GM21576 (cell line): ENCODE results near the gene ANTXR2.
"Not testable (repeated sequence)": the region's sequence is repeated elsewhere in the genome, so short reads cannot be mapped to it uniquely, and the experiment has no call there.

Source experiments
- ATAC-seq: cut with Tn5 transposase; IDR thresholded peaks from one replicate; pipeline ENCODE4 v1.9.1; 2021; ENCODE audit warnings: mild to moderate bottlenecking, moderate library complexity; ENCODE audit not compliant: unreplicated experiment

ANTXR2 gene

DNA sequence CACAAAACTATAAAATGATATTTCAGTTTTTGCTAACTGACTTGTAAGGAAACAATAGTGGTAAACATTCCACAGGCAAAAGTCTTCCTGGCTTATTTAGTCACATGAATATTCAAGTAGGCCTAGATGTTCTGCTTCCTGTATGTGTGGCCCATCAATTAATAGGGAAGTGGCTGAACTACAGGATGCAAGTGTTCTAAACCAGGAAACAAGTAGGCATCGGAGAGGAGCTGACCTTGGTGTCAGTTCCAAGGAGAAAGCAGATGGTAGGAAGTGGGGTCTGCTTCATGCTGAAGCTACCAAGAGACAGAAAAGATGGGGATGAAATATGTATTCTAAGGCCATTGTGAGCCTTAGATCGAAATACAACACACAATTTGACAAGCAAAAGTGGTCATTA, 149.7 kb downstream of the ANTXR2 start:
- no peak for ATAC-seq

DNA sequence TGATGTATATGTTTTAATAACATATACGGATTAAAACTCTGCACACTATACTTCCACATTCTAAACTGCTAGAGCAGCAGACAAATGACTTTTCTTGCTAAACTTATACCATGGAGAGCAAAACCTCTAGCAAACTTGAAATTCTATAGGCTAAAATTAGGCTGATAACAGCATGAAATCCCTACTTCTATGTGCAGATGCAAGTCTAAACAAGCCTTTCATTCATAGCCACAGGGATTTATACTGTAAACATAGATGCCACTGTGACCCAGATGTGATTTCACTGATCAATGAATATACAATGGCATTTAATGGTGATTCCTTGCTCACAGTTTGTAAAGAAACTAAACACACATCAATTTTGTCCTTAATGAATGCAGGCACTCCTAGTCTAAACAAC, 151.0 kb downstream of the ANTXR2 start:
- no peak for ATAC-seq

DNA sequence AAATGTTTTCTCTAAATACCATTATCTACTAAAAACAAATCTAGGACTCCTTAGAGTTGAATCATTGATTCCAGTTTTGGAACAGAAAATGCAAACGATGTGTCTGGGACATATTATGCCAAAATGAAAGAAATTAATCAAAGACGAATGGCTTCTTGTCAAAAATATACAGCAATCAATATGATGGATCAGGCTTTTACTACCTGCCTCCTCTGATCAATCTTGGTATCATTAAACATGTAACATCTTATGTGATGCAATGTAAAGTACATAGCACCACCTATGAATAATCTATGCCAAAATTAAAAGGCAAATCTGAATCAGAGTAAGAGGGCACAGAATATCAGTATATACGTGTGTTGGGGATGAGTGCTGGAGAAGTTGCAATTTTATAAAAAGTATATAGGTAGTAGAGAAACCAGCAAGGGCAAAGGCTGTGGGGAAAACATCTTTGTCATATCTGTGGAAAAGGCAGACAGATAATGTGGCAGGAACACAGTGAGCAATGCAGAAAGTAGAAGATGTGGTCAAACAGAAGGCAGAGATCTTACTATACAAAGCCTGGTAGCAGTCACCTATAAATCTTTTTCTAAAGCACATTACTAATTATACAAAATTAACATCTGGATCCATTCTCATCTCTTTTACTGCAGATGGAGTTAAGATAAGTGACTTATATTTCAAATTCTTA, 152.7 kb downstream of the ANTXR2 start:
- ATAC-seq = no peak

DNA sequence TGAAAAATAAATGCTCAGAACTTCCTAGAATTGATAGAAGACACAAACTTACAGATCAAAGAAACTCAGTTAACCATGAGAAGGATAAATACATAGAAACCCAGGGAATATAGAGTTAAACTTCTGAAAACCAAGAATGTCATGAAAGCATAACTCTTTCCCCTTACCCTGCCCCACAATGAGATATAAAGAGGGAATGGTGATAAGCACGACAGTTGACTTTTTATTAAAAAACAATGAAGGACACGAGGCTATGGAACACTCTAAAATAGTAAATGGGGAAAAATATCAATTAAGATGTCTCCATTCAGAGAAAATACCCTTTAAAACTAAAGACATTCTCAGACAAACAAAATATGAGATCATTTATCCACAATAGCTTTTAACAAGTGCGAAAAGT, 154.7 kb downstream of the ANTXR2 start:
- no peak for ATAC-seq

DNA sequence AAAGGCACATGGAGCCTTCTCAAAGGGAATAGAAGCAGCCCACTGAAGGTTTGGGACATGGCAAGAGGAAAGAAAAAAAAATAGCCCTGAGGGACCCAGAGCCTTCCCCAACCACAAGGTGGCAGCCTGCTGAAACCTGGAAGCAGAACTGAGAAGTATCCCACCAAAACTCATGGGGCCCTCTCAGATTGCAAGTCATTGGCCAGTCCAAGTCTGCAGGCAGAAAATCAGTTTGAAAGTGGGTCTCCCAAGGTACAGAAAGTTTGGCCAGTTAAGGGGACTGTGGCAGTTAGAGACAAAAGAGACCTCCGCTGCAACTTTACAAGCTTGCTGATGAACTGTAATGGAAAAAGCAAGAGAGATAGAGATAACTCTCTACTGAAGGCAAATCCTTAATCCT, 155.8 kb downstream of the ANTXR2 start:
- peak; percentile 93 for ATAC-seq

DNA sequence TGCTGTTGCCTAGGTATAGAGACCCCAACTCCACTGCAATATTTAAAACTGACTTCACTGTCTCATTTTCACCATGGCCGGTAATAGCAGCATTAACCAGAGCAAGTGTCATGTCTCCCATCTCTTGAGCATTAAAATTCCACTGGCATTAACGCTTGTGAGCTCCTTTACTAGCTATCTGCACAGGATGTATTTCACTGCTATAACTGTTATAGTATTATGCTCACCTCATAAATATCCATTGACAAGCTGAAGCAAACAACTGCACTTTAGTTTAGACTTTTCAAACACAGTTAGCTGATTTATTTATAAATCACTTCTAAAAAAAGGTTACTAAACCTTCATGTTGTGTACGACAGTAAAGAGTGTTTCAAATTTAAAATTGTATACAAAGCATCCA, 157.8 kb downstream of the ANTXR2 start:
- no peak for ATAC-seq

DNA sequence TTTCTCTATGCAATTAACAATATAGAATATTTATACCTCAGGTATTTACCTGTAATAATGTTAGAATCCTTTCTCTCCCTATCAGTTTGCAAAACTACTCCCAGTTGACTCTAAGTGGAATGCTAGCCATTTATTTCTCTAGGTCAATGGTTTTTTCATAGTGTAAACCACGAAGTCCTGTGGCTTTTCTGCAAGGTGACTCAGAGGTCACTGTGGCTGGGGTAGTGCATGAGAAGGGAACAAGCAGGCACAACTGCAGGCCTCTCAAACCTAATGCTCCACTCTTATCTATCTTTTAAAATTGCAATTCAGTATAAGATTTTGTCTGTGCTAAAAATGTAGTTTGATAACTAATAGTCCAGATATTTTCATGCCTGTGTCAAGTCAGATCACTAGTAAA, 159.4 kb downstream of the ANTXR2 start:
- ATAC-seq = no peak

DNA sequence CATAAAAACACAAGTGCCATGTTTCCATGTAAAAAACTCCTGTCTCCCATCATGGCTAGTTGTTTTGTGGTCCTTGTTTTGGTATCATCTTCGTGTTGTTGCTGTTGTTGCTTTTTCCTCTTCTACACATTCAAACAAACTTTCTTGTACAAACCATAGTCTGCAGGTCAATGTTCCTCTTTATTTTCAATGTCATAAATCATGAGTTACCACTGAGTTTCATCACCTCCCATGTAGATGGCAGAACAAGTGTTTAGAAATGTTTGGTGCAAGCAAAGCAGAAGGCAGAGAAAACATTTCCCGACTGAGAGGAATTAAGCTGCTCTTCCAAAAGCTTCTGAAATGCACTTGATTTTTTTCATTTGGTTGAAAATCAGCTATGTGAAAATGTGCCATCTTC, 166.0 kb downstream of the ANTXR2 start:
- ATAC-seq = no peak

DNA sequence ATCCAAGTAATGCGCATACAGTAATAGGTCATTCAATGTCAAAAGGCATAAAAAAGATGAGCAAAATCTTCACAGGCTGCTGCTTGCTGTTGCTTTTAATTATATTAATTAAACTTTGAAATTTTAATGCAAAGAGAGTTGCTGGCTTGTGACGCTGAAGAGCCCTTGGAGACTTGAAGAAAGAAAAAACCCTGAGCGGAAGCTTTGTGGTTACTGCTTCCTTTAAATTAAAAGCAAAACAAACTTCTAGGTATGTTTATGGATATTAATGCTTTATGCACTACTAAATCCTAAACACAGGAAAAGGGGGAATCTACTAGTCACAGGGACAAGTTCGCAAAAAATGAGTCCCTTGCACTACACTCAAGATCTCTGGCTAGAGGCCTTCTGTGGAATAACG, 166.7 kb downstream of the ANTXR2 start:
- no peak for ATAC-seq

DNA sequence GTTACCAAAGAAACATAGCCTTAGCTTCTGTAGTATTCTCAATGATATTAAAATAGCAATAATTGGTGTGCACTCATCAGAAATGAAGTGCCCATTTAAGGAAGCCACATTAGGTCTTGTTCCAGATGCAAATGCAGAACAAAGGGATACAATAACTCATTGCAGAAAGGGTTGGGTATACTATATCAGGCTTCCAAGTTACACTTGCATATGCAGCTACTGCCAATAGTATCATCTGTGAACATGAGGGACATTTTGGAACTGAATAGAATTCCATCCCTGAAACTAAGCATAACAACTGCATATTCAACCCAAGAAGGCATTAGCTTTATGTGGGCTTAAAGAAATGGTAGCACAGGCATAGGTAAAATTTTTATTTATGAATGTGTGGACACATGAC, 167.8 kb downstream of the ANTXR2 start:
- no peak for ATAC-seq

DNA sequence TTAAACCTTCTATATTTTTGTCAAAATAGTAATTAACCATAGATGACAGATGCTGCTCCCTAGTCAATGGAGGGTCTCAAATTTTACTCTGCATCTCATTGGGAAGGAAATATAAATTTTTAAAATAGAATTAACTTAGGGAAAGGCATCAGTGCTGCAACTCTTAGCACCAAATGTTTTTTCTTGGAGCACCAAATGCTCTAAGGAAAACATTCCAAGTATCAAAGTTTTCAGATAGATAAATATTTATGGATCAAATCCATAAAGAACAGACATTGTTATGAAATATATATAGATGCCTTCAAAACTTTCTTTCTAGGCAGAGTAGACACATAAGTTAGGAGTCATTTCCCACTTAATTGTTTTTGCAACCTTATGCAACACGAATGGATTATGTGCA, 168.7 kb downstream of the ANTXR2 start:
- ATAC-seq = no peak

DNA sequence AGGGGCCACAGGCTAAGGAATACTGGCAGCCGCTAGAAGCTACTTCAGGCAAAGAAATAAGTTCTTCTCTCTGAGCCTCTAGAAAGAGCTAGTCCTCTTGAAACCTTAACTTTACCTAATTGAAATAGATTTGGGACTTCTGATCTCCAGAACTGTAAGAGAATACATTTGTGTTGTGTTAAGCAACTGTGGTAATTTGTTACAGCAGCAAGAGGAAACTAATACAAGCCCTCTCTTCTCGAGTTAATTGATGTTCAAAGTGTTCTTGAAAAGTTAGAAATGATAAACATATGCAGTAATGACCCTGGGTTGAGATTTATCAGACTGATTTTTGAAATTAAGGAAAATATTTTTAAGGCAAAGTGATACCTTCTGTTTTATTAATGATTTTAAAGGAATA, 172.8 kb downstream of the ANTXR2 start:
- ATAC-seq = no peak

DNA sequence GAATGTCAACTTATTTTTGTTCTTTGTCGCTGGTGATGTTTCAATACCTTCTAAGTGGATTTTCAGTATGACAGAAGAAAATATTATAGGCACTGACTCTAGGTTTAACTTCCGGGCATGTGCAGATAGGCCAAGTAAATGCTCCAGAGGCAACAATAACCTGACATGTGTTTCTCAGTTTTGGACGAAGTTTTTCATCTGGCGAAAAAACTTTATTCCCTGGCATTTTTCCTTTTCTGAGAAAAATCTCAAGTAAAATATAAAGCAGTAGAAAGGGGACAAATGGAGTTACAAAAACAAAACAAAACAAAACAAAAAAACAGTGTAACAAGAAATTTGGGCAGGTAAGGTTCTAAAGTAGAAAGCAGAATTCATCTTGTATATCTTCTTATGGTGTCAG, 173.5 kb downstream of the ANTXR2 start:
- ATAC-seq = no peak

DNA sequence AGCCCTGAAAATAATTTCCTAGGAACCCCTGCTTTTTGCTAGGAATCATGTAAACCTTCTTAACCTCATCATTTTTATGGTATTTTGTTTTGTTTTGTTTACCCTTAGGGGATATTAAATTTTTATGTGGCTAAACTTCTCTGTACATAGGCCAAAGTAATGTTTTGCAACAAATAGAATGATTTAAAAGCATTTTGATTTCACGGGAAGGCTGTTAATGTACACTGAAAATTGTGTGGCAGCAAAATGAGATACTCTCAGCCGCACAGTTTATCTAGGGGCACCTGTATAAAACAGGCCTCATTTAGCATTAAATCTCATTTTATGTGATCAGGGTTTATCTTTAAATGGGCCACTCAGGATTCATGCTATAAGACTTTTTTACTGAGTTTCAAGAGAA, 175.0 kb downstream of the ANTXR2 start:
- no peak for ATAC-seq

DNA sequence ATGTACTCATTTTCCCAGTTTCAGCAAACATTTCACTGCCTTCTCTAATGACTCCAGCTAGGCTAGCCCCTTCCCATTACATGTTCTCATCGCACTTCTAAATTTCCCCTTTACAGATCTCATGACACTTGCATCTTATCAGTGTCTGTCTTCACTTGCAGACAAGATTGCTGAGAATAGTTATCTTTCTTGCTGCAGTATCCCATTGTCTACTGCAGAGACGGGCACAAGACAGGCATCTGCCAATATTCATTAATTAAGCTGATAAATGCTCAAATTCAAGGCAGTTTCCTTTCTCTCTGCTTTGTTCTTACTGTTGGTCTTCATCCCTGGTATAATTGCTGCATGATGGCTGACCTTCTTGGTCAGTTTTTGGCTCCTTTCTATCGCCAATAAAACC, 175.9 kb downstream of the ANTXR2 start:
- no peak for ATAC-seq

DNA sequence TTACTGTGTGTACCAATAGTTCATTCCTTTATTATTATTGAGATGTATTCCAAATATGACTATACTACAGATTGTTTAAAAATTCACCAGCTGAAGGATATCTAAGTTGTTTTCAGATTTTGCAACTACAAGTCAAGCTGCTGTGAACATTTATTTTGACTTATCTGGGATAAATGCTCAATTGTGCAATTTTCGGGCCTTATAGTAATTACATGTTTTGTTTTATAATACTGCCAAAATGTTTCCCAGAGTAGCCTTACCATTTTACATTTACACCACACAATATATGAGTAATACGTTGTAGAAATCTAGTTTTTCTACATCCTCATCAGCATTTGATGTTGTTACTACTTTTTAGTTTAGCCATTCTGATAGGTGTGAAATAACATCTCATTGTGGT, 179.6 kb downstream of the ANTXR2 start:
- no peak for ATAC-seq

DNA sequence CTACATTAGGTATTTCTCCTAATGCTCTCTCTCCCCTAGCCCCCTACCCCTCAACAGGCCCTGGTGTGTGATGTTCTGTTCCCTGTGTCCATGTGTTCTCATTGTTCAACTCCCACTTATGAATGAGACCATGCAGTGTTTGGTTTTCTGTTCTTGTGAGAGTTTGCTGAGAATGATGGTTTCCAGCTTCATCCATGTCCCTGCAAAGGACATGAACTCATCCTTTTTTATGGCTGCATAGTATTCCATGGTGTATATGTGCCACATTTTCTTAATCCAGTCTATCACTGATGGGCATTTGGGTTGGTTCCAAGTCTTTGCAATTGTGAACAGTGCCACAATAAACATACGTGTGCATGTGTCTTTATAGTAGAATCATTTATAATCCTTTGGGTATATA, 184.0 kb downstream of the ANTXR2 start:
- not testable (repeated sequence) for ATAC-seq

DNA sequence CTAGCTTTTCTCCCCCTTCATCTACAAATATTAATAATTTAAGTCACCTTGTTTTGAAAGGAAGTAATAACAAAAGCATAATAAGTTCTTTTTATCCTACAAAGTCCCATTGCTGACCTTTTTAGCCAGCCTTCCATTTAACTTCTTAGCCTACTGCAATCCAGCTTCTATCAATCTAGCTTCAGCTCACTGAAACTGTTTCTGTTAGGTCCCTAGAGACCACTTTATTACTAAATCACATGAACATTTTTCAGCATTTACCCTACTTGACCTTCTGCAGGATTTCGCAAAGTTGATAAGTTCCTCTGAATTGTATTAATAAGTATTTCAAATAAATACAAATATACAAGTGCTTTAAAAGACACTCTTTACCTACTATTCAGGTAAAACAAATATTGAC, 186.5 kb downstream of the ANTXR2 start:
- ATAC-seq = no peak

DNA sequence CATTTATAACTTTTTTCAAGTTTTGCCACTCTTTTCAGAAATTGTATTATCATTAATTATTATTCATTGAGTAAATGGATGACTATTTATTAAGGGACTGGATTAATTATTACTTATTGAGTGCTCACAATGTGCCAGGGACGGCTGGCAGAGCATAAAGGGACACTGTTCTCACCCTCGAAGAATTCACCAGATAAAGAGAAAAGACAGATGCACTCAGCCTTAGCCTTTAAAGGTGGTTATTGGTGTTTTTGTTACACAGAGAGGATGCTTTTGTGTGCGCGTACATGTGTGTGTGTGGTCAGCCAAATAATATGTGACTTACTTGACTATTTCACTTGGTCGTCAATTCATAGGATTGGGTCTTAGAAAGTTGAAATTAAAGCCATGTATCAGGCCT, 187.0 kb downstream of the ANTXR2 start:
- no peak for ATAC-seq

DNA sequence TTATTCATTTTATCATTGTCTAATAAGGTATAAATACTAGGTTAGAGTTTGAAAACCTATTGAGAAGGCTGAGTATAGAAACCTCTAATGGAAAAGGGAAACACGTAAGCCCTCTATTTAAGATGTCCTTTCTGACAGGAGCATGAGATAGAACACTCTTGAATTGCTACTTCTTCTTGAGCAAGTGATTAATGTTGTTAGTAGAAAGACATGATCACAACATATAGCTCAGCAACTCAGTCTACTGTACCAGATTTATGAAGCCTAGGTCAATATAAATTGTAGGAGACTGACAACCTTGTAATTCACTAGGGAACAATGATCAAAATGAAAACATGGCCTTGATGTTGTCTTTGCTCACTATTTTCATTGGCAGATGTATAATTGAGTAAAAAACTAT, 189.7 kb downstream of the ANTXR2 start:
- ATAC-seq = no peak

DNA sequence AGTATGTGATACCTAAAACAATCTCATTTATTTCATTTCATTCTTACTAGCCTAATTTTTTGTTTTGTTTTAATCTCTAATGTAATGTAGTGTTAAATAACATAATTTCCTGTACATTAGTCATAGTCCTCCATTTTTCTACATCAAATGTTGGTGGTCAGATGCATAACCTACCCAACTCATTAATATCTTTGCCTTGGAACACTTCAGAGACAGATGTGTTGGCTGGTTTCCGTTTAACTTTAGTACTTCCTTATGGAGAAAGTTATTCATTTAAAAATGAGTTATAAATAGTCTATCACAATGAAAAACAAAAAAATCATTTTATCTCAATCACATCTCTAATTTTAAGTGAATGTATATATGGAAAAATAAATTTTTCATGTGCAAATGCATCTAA, 190.2 kb downstream of the ANTXR2 start:
- no peak for ATAC-seq

DNA sequence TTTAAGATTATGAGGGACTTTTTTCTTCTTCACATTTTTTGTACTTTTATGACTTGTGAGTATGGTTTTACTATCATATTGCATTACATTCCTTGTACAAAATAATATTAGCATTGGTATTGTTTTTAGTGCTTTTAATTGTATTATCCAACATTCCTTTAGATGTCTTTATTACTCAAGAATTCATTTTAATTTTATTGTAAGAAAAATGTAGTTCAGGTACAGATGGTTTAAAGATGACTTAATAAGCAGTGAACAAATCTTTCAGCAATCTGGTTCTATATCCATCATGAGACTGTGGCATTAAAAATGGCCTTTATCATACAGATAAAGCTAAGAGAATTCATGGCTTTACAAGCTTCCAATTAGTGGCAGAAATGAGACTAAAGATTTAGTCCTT, 191.6 kb downstream of the ANTXR2 start:
- ATAC-seq = no peak

DNA sequence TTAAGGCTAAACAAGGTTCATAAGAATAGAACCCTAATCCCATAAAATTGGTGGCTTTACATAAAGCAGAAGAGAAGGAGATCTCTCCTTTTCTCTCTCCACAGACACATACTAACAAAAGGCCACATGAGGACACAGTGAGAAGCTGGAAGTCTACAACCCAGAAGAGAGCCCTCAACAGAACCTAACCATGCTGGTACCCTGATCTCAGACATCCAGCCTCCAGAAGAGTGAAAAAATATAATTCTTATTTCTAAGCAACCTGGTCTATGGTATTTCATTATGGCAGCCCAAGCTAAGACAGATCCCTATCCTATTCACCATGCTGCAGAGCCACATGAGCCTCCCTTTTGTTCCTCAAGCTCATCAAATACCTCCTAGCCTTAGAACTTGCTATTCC, 195.5 kb downstream of the ANTXR2 start:
- ATAC-seq = no peak
